Thyroid gland (tissue), 4 donors: ENCODE measurements around the gene CCHCR1.

Experiments
- POLR2A ChIP-seq, 2 donors: fragments of 450-650 bp; IDR thresholded peaks; one replicate each; pipeline ENCODE4 v1.6.1; 2017; ENCODE audit warnings: antibody characterized with exemption in 2 of 2, mild to moderate bottlenecking in 2 of 2, moderate library complexity in 1 of 2
- TF ChIP-seq, protein P1 (sequence below), 6 experiments: fragments of 200-600 bp in 3 of 6; fragments of 450-650 bp in 3 of 6; sonication (generic) in 3 of 6; IDR thresholded peaks; one replicate each; pipeline ENCODE4 v1.5.1; 2016 to 2019; ENCODE audit warnings: antibody characterized with exemption in 6 of 6, mild to moderate bottlenecking in 2 of 6, inconsistent platforms in 1 of 6, moderate library complexity in 1 of 6

DNA sequence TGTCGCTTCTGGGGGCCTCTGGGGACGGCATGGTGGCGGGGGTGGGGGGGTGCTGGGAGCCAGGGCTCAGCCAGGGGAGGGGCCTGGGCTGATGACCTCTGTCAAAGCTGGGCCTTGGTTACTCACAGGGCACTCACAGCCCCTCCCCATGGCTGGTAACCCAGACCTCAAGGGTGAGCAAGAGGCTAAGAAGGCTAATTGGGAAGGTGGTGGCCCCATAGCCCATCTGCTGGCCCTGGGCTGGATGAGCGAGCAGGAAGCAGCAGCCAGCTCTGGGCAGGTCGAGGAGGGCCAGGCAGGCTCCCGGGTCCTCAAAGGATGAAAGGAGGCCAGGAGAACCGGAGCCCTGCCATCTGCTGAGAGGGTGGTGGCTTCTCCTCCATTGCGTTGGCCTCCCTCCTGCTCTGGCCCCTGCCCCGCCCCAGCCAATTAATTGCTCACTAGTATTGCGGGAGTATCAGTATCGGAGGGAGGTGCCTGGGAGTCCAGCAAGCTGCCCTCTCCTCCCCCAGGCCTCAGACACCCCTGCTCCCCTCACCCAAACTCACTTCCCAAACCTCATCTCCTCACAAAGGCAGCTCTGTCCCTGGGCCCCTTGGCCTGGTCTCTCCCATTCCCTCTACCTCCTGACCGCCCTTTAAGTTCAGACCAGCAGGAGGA lies 36.3 kb downstream of the CCHCR1 start:
- TF ChIP-seq, protein P1, sequence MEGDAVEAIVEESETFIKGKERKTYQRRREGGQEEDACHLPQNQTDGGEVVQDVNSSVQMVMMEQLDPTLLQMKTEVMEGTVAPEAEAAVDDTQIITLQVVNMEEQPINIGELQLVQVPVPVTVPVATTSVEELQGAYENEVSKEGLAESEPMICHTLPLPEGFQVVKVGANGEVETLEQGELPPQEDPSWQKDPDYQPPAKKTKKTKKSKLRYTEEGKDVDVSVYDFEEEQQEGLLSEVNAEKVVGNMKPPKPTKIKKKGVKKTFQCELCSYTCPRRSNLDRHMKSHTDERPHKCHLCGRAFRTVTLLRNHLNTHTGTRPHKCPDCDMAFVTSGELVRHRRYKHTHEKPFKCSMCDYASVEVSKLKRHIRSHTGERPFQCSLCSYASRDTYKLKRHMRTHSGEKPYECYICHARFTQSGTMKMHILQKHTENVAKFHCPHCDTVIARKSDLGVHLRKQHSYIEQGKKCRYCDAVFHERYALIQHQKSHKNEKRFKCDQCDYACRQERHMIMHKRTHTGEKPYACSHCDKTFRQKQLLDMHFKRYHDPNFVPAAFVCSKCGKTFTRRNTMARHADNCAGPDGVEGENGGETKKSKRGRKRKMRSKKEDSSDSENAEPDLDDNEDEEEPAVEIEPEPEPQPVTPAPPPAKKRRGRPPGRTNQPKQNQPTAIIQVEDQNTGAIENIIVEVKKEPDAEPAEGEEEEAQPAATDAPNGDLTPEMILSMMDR (IDR thresholded peaks at IDR 0.05) = no peak
- no peak for TF ChIP-seq POLR2A (IDR thresholded peaks at IDR 0.05)
